GM15510 (cell line): ENCODE data around the gene UBE2E2.

Experiments used
- POLR2A ChIP-seq: IDR thresholded peaks from 3 replicates; pipeline ENCODE4 v1.6.1; 2011; ENCODE audit warnings: borderline replicate concordance; ENCODE audit not compliant: insufficient read length; ENCODE audit errors: extremely low read depth

The UBE2E2 gene

GRCh38 chr3:23314981-23315762, 112.0 kb downstream of the UBE2E2 start:
- no peak for TF ChIP-seq POLR2A

DNA sequence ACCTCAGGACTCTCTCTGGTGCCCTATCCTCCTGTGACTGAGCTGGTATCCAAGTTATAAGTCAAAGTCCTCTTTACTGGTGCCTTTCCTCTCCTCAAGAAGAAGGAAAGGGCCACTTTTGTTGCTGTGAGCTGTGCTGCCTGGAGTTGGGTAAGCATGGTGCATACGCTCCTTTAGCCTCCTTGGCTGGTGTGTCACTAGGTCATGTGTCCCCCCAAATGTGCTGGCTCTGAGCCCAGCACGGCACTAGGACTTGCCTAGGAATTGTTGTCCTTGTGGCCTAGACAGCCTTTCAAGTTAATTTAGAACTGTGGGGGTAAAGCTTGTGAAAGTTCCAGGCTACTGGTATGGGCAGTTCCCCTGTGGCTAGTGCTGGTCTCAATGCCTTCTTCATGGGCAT, 113.8 kb downstream of the UBE2E2 start:
- no peak for TF ChIP-seq POLR2A

DNA sequence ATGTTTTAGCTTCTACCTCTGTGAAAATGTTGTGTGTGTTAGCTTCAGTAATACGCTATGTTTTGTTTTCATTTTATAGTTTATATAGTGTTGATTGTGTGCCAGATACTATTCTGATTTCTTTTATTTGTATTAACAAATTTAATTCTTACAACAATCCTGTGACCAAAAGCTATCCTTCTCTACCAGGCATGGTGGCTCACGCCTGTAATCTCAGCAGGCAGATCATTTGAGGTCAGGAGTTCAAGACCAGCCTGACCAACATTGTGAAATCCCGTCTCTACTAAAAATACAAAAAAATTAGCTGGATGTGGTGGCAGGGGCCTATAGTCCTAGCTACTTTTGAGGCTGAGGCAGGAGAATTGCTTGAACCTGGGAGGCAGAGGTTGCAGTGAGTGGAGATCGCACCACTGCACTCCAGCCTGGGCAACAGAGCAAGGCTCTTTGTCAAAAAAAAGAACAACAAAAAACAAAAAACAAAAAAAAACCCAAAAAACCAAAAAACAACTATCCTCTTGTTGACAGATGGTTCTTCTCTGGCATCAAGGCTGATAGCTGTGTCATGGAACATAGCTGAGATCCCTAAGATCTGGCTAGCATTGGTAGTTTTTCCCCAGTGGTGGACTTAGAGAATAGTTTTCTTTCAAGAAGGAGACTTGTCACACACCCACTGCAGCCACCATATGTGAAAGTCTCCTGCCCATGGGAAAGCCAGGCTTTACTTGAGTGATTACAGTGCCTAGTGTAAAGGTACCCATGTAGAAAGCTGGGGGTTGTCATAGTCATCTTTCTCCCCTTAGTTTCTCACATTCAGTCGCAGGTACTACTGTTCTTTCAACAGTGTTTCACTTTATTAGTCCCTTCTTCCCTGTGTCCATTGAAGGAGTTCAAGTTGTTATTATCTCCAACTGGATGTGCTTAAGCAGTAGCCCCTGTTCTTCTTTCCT, 116.5 kb downstream of the UBE2E2 start:
- TF ChIP-seq POLR2A, result no peak

DNA sequence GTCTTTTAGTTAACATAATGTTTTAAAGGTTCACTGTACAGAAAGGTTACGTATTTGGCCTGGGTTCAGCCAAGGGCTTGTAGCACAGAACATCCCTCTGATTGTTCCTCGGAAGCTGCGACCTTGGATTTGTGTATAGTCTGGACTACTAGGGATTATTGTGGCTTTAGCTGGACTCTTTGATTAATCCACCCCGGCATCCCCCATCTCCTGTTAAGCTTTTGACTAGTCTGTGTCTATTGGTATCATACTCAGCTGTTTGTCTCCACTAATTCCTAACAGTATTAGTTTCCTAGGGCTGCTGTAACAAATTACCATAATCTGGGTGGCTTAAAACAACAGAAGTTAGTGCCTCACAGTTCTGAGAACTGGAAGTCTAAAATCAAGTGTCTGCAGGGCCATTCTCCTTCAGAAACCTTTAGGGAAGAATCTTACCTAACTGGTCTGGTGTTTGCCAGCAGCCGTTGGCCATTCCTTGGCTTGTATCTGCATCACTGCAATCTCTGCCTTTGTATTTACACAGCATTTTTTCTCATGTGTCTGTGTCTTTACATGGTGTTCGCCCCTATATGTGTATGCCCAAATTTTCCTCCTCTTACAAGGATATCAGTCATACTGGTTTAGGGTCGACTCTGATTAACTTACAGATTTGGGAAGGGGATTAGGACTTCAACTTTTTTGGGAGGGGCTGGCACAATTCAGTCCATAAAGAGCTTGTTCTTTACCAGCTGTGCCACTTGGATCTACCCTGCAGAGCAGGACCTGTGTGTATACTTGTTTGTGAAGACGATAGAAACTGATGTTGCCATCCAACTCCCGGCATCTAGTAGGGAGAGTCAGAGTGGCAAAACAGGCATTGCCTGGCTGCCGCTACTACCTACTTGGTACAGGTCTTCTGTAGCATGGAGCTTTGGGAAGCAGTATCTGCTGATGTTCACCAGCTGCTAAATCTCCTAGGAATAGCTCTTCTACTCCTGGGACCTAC, 117.8 kb downstream of the UBE2E2 start:
- no peak for TF ChIP-seq POLR2A

DNA sequence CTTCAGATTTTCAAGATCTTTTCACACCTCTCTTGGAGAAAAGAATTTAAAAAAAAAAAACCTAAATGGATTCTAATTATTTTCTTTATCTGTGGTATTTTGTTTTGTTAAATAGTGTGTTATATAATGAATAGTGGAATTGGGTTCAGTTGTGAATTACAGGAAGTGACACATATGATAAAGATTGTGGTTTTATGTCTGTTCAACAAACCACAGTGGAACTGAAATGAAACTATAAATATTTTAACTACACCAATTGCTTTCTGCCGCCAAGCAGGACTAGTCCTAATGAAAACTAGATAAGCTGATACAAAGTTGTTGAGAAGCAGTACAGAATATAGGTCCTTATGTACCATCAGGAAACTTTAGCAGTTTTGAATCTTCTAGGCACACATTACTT, 121.6 kb downstream of the UBE2E2 start:
- no peak for TF ChIP-seq POLR2A

DNA sequence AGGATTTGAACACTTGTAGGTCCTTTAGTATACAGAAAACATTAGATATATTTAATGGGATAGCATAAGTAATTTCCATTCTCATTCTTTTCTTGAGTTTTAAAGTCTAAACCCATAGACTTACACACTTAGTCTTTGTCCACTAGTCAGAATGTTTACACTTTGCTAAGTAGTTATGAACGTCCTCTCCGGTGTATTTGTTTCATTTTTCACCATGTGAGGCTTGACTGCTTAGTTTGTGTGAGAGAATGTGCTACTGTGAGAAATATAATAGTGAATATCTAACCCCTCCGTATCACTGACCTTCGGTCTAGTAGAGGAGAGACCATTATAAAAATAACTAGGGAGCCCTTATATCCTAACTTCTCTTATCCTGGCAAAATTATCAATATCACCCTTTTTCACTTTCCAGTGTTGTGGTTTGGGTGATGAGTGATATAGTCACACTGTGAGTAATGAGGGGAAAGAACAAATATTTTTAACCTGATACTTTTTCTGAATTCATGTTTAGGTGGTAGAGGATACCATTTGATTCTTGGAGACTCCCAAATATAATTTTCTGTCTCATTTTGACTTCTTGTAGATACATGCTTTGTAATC, 122.4 kb downstream of the UBE2E2 start:
- TF ChIP-seq POLR2A, result no peak

DNA sequence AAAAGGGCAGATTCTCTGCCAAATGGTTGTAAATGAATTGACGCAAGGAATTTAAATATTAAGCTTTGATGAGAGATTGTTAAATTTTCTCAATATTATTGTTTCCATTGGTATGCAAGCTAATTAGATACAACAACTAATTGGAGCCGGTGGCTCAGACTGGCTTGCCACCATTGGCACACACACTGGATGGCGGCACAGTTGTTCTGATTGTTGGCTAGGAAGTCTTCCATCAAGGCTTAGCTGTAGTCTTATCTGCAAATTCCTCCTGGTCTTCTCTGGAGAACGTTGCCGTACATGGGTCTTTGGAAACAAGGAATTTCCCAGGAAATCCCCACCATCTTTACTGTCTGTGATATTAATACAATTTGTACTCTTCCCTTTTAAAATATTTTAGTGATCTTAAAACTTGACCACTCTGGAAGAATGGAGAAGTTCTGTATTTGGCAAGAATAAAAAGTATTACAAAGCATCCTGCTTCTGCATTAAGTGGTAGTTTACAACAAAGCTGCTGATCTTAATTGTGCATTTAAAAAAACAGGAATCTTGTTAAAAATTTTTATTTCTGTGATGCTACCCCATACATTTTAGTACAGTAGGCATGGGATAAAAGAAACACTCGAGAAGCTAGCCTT, 126.5 kb downstream of the UBE2E2 start:
- TF ChIP-seq POLR2A, result no peak

GRCh38 chr3:23330568-23330967, 127.4 kb downstream of the UBE2E2 start:
- no peak for TF ChIP-seq POLR2A

DNA sequence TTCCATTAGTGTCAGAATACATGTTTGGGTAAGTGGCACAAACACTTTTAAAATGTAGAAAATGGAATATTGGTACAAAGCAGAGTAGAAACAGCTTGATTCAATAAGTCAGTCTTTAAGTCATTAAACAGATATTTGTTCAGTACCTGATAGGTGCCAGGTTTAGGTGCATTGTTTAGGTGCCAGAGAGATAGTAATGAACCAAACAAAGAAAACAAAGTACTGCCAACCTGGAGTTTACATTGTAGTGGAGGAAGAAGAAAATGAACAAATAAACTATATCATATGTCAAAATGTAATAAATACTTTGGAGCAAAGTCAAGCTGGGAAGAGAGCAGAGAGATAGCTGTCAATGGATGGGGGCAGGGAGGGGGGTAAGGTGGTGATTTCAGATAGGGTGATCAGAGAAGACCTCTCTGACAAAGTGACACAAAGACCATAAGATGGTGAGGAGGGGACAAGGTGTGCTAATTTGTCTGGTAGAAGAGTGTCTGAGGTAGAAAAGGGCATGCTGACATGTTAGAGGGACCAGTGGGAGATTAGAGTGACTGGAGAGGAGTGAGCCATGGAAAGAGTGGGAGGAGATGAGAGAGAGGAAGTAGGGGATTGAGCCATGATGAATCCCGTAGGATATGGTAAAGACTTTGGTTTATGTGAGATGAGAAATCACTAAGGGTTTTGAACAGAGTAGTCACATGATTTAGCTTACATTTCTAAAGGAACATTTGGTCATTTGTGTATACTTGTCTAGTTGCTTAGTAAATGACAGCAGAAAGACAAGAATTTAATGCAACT, 128.2 kb downstream of the UBE2E2 start:
- TF ChIP-seq POLR2A, result no peak

DNA sequence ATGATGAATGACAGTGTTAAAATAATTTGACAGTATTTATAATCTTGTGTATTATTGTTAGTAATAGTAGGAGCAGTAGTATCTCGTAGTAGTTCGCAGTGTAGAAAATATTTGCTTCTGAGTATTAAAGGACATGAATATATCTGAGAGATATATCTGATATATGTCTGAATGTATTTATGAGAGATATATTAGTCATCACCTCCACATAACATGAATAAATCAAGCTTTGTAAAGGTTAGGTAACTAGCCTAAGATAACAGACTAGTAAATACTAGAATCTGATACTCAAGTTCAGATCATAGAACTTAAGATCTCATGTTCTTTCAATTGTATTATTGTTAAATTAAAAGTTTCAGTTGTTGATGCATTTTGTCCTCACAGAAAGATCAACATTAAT, 130.5 kb downstream of the UBE2E2 start:
- no peak for TF ChIP-seq POLR2A

DNA sequence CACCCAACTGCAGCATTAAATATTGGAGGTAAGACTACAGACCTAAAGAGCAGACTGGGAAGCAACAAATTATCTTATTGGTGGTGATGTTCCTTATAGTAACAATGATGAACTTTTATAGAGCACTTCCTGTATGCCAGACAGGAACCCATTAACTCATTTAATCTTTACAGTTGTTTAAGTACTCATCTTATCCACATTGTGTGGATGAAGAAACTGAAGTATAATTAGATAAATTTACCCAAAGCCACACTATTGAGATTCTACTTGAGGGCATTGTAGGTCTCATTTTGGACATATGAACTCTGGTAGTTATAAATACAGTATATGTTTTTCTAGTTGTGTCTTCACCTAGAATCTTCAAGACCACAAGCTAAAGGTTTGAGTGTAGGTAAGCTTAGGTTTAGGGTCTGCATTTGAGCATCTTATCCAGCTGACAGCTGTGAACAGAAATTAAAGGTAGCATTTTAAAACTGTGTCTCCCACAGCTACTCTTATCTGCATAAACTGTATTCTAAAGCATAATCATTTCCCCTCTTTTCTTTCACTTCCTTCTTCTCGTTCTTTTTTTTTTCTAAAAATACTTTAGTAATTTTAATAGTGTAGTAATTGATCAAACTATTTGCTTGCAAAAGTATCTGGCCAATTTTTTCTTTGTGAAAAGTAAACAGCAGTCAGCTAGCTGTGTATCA, 138.2 kb downstream of the UBE2E2 start:
- TF ChIP-seq POLR2A, result no peak

DNA sequence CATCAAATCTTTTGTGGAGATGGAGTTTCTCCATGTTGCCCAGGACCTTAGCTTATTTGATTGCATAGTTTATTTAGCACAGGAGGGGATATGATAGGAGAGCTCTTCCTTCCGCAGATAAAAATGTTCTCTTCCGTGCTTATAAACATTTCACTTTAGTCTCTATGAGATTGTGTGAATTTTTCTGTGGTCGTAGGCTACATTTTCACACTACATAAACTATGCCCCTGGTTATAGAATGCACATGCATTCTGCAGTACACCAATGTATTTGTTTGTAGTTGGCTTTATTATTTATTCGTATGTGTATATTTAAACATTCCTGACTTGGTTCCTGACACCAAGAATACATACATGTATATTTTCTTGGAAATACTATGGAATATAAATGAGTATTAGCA, 139.2 kb downstream of the UBE2E2 start:
- TF ChIP-seq POLR2A, result no peak
